Stimulated activated CD8-positive, alpha-beta memory T cell treated with anti-CD3 and anti-CD28 coated beads, Interleukin-12 subunit alpha, Interleukin-12 subunit beta, amount 100 ng/mL, for 24 hours (primary cell): ENCODE results near the gene UNCX.
"Not testable (repeated sequence)": the region's sequence is repeated elsewhere in the genome, so short reads cannot be mapped to it uniquely, and the experiment has no call there.

ENCODE experiments used
- DNase-seq: peaks from one replicate; pipeline ENCODE4 v3.0.0-alpha.2; 2020; ENCODE audit errors: extremely low read depth

Gene UNCX

GRCh38 chr7:1276626-1277175, 44.0 kb downstream of the UNCX start:
- DNase-seq: no peak

GRCh38 chr7:1278543-1278942, 45.9 kb downstream of the UNCX start:
- DNase-seq: no peak

GRCh38 chr7:1279041-1279440, 46.4 kb downstream of the UNCX start:
- DNase-seq: no peak

DNA sequence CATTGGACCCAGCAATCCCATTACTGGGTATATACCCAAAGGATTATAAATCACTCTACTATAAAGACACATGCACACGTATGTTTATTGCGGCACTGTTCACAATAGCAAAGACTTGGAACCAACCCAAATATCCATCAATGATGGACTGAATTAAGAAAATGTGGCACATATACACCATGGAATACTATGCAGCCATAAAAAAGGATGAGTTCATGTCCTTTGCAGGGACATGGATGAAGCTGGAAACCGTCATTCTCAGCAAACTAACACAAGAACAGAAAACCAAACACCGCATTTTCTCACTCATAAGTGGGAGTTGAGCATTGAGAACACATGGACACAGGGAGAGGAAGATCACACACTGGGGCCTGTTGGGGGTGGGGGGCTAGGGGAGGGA, 47.2 kb downstream of the UNCX start:
- DNase-seq: not testable (repeated sequence)

DNA sequence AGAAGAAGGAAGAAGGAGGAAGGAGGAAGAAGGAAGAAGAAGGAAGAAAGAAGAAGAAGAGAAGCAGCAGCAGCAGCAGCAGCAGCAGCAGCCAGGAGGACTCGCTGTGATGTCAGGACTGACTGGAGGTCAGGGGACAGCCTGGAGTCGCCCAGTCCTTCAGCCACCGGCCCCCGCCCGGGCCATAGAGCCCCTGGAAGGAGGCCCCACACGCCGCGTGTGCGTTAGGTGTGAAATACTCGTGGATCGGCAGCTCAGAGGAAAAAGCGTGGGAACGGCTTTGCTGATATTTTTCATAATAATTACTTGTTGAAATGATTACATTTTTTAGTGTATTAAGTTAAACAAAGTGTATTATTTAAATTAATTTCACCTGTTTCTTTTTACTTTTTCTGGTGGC, 48.4 kb downstream of the UNCX start:
- no peak for DNase-seq

DNA sequence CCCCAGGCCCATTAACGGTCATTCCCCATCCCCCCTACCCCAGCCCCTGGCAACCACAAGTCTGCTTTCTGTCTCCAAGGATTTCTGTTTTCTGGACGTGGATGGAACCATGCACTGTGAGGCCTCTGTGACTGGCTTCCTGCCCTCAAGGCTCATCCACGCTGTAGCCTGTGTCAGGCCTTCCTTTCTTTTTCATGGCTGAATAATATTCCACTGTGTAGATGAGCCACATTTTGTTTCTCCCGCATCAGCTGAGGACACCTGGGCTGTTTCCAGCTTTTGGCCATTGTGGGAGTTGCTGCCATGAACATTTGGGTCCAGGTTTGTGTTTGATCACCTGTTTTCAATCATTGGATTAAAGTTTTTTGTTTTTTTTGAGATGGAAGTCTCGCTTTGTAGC, 50.0 kb downstream of the UNCX start:
- no peak for DNase-seq

DNA sequence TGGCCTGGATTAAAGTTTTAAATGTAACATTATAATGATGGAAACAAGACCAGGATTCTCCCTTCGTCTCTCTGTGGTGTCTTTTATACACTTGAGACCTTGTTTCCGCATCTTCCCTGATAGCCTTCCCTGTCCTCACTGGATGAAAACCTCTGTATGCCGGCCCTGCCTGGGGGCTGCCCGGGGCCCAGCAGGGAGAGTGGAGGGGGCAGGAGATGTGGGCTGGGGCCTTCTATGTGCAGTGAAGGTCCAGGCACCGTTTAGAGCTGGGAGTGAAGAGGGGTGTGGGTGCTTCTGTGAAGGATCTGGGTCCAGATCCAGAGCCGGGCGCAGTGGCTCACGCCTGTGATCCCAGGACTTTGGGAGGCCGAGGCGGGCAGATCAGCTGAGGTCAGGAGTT, 50.7 kb downstream of the UNCX start:
- no peak for DNase-seq

GRCh38 chr7:1283941-1284742, 51.5 kb downstream of the UNCX start:
- no peak for DNase-seq

DNA sequence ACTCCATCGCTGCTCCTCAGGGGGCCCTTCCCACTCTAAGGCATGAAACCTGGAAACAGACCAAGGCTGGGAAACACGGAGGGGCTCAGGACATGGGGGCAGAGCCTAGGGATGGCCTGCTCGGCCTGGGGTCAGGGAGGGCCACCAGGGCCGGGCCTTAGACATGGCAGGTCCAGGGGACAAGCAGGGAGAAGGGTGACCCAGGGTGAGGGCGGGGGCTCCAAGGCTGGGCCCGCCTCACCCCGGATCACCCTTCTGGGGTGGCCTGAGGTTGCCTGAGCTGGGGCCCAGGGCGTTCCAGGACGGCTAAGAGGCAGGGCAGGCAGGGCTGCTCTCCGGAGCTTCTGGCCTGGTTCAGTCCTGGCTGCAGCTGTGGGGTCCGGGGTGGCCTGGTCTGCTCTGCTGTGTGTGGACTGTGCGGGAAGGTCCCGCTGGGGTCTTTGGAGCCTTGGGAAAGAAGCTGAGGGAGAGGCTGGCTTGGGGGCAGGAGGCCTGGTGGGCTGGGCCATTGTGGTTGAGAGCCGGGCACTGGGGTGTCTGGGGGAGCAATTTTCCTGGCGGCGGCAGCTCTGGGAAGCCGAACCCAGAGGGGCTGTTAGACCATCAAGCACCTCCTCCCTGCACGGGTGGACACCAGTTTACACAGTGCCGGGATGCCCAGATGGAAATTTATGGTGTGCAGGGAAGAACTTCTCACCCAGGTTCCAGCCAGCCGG, 52.2 kb downstream of the UNCX start:
- no peak for DNase-seq

- DNase-seq: no peak
Measured at GRCh38 chr7:1285556-1286301, 53.1 kb downstream of the UNCX start.
